Left ventricle myocardium superior (tissue), 1 donor: ENCODE data around the gene TTBK2. TPM values are rescaled to one million over a fixed set of nuclear protein-coding genes. Genes with fewer than 3 reads are reported as not detected.
"Not testable (repeated sequence)": the region's sequence is repeated elsewhere in the genome, so short reads cannot be mapped to it uniquely, and the experiment has no call there.

Experiments
- ATAC-seq: fragments of 200-7000 bp; cut with Tn5 transposase; one replicate; pipeline ENCODE4 v1.9.1; 2020; ENCODE audit warnings: mild to moderate bottlenecking, moderate library complexity
- DNase-seq: peaks from one replicate; pipeline ENCODE4 v3.0.0-alpha.2; 2020
- intact Hi-C: fragments of 100-400 bp; cut with micrococcal nuclease; formaldehyde crosslinking; loops from one replicate; pipeline ENCODE4 v1.11.0; 2022
- total RNA-seq: library from RNA; stranded (reverse); fragmentation: NEBNext Ultra II Directional; extraction: Animal tissue kit (Norgen Biotek cat#: 25700); gene quantifications from one replicate; pipeline ENCODE4 v1.2.1, GENCODE V29; 2021
- donor health status: DM: no; HTN: yes; CAD: no; lungs with severe emphysema.

TTBK2 gene
- total RNA-seq, 1 donor from 2014 or later = 20.9 TPM

DNA sequence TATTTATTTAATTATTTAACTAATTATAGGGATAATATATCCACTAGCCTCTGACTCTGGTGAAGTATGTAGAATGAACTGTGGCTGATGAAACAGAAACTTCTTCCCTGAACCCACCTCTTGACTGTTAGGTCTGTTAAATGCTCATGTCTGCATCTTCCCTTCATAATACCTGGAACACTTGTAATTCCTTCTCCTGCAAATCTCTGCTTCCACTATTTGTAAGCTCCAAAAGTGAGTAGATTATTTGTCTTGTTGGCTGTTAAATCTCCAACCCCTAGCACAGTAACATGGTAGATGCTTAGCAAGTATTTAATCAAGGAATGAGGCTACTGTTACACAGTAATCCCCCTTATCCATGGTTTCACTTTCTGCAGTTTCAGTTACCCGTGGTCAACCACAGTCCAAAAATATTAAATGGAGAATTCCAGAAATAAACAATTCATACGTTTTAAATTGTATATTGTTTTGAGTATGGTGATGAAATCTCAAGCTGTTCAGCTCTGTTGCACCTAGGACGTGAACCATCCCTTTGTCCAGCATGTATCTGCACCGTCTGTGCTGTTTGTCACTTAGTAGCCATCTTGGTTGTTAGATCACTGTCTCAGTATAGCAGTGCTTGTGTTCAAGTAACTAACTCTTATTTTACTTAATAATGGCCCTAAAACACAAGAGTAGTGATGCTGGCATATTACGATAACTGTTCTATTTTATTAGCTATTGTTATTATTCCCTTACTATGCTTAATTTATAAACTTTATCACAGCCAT lies 5.7 kb downstream of the TTBK2 start:
- no peak for DNase-seq
- ATAC-seq = no peak
- intact Hi-C loops = no loop called here

- peak; percentile 45 for ATAC-seq
- intact Hi-C loops = no loop called here
- DNase-seq = no peak
These were observed 9.5 kb downstream of the TTBK2 start for GRCh38 chr15:42911058-42911592.

DNA sequence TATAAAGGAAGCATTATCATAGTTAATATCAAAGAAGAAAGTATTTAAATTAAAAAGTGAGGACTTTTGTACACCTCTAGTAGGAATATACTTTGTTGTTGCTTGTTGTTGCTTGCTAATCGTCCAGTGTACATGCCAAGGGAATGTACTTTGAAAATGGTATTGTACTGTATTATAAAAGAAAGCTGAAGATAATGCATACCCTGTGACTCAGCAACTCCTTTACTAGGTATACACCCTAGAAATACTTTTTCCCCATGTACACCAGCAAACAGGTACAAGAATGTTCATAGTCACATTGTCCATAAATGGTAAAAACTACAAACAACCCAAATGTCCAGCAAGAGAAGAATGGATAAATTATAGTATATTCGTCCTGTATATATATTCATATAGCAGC lies 12.0 kb downstream of the TTBK2 start:
- intact Hi-C loops = no loop called here
- ATAC-seq (no peak), DNase-seq (no peak)

GRCh38 chr15:42903388-42904324 lies 16.9 kb downstream of the TTBK2 start:
- DNase-seq (no peak), ATAC-seq (peak; percentile 65)
- intact Hi-C loops = no loop called here

GRCh38 chr15:42893911-42894310 lies 26.7 kb downstream of the TTBK2 start:
- ATAC-seq, intact Hi-C loops, DNase-seq: not testable (repeated sequence)

DNA sequence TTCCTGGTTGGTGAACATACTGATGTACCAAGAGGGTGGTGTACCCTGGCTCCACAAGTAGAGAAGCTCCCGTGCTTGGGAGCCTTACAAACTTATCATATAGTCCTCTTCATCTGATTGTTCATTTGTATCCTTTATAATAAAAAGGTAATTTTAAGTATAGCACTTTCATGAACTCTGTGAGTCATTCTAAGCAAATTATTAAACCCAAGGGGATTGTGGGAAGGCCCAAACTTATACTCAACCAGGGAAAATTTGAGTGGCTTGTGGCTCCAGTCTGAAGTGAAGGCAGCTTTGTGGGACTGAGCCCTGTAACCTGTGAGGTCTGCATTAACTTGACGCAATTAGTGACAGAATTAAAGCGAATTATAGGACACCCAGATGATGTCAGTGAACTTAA lies 29.0 kb downstream of the TTBK2 start:
- intact Hi-C loops = no loop called here
- DNase-seq = no peak

DNA sequence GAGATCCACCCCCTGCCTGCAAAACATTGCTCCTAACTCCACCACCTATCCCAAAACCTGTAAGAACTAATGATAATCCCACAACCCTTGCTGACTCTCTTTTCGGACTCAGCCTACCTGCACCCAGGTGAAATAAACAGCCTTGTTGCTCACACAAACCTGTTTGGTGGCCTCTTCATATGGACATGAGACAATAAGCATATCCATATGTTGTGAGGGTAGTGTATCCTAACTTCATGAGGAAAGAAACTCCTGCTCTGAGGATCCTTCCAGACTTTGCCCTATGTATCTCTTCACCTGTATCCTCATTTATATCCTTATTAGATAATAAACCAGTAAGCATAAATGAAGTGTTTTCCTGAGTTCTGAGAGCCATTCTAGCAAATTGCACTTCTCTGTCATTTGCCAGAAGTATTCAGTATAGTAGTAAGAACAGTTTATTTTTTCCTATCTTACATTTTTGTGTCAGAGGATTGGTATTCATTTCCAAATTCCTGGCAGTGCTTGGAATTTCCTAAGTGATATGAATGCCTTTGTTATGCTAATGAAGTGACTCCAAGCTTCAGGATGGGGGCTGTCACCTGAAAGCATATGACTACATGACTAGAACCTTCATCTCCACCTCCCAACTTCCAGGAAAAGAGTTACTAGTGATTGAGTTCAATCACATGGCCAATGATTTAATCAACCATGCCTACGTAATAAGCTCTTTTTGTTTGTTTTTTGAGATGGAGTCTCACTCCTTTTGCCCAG lies 30.2 kb downstream of the TTBK2 start:
- intact Hi-C loops = no loop called here
- no peak for ATAC-seq

More for the DNA sequence above, 29.0 kb downstream of the TTBK2 start:
- ATAC-seq = no peak

DNA sequence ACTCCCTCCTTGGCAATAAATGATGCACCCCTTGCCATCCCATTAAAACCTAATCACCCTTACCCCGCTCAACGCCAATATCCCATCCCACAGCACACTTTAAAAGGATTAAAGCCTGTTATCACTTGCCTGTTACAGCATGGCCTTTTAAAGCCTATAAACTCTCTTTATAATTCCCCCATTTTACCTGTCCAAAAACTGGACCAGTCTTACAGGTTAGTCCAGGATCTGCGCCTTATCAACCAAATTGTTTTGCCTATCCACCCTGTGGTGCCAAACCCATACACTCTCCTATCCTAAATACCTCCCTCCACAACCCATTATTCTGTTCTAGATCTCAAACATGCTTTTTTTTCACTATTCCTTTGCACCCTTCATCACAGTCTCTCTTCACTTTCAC lies 33.2 kb downstream of the TTBK2 start:
- intact Hi-C loops, DNase-seq, ATAC-seq: not testable (repeated sequence)

More for the DNA sequence above, 30.2 kb downstream of the TTBK2 start:
- DNase-seq = no peak

GRCh38 chr15:42880121-42880520 lies 40.5 kb downstream of the TTBK2 start:
- ATAC-seq (no peak), DNase-seq (no peak)
- intact Hi-C loops = no loop called here

DNA sequence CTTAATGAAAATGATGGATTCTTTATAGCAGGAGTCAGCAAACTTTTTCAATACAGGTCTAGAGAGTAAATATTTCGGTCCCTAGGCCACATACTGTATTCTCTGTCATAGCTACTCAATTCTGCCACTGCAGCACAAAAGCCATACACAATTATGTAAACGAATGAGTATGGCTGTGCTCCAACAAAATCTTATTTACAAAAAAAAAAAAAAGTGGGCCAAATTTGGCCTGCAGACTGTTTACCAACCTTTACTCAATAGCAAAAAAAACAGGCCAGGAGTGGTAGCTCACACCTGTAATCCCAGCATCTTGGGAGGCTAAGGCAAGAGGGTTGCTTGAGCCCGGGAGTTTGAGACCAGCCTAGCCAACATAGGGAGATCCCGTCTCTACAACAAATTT lies 41.1 kb downstream of the TTBK2 start:
- ATAC-seq (no peak), DNase-seq (no peak)
- intact Hi-C loops = no loop called here

DNA sequence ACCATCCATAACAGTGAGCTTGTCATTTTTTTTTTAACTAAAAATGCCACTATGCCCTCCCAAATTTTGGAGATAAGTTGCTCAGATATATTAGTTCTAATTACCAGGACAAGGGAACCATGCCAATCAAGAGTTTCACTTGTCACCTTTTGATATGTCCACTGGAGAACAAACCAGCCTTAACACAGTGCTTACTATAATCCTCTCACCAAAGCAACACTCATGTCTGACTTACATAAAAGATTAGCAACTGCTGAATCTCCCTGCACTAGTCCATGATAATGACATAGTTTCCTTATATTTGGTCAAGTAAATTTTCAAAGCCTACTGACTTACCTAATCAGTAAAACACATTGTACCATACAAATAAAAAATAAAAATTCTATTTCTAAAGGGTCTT lies 44.4 kb downstream of the TTBK2 start:
- ATAC-seq (peak; percentile 53), DNase-seq (no peak)
- intact Hi-C loops = no loop called here

- intact Hi-C loops = no loop called here
- ATAC-seq = no peak
- no peak for DNase-seq
These were observed 51.9 kb downstream of the TTBK2 start for GRCh38 chr15:42868683-42869082.

- ATAC-seq (no peak), DNase-seq (no peak)
- intact Hi-C loops = no loop called here
These were observed 56.9 kb downstream of the TTBK2 start for GRCh38 chr15:42863572-42864239.

DNA sequence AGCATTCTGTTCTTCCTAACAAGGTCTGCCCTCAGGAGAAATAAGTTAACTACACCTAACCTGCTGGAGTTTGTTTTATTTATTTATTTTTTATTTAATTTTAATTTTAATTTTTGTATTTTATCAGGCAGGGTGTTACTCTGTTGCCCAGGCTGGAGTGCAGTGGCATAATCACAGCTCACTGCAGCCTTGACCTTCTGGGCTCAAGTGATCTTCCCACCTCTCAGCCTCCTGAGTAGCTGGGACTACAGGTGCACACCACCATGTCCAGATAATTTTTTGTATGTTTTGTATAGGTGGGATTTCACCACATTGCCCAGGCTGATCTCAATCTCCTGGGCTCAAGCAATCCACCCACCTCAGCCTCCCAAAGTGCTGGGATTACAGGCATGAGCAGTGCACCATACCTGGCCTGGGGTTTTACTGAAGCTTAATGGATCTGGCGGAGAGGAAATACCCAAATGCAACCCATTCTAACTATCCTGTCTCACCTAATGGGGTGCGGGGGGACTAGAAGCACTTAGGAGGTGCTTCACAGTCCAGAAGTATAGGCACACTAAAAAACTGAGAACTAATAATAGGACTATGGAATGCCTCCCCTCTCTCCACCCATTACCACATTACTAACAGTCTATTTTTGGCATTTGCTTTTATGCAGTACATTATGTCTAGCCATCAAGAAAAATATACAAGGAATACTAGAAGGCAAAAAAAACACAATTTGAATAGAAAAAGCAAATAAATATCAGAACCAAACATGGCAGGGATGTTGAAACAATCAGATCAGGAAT lies 61.4 kb downstream of the TTBK2 start:
- peak; percentile 95 for ATAC-seq
- intact Hi-C loops = no loop called here

DNA sequence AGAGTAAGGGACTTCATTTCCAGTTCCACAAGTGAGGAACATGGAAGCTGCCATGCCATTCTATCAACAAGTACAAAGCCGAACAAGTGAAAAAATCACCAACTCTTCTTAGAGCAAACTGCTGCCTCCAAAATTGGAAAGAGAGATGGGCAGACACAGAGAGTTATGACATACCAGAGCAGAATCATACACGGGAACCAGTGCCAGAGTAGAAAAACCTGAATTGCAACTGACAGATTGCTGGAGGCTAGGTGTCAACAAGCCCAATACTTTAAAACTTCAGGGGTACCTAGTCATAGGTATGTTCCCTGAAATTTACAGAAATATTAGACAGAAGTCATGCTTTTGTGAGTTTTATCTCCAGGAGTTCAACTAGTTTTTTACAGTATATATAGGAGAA lies 62.0 kb downstream of the TTBK2 start:
- DNase-seq (no peak), ATAC-seq (peak; percentile 49)
- intact Hi-C loops = no loop called here

More for the DNA sequence above, 61.4 kb downstream of the TTBK2 start:
- no peak for DNase-seq

GRCh38 chr15:42854576-42854975 lies 66.0 kb downstream of the TTBK2 start:
- ATAC-seq (no peak), DNase-seq (no peak)
- intact Hi-C loops = no loop called here

- DNase-seq (no peak), ATAC-seq (no peak)
- intact Hi-C loops = no loop called here
These were observed 70.7 kb downstream of the TTBK2 start for GRCh38 chr15:42849836-42850235.

DNA sequence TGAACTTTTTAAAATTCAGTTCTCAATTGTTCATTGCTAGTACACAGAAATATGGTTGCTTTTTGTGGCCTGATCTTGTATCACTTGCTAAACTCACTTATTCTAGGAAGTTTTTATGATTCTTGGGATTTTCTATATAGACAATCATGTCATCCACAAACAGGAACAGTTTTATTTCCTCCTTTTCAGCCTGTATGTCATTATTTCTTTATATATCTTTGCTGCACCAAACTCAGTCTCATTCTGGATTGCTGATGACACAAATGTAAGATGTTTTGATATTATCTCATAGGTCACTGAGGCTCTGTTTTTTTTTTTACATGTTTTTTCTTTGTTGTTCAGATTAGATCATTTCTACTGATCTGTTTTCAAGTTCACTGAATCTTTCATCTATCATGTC lies 71.7 kb downstream of the TTBK2 start:
- DNase-seq = no peak
- intact Hi-C loops = no loop called here
- no peak for ATAC-seq
